Hindlimb muscle (tissue), 1 donor: ENCODE results near the gene TMEM43. TPM values are rescaled to one million over a fixed set of nuclear protein-coding genes. Genes with fewer than 3 reads are reported as not detected.
"Not testable (repeated sequence)": the region's sequence is repeated elsewhere in the genome, so short reads cannot be mapped to it uniquely, and the experiment has no call there.

Experiments used
- DNase-seq: peaks from one replicate; pipeline ENCODE4 v3.0.0-alpha.2; 2013
- polyA plus RNA-seq: library from polyadenylated mRNA; unstranded; fragments of 120-200 nt; gene quantifications from one replicate; pipeline ENCODE4 v1.2.1, GENCODE V29; 2013; ENCODE audit not compliant: insufficient read length

TMEM43 gene
- polyA plus RNA-seq, result 45.6 TPM

- peak; percentile 99 for DNase-seq
Observed at GRCh38 chr3:14124615-14125192, at the start of gene TMEM43, which contains the start of gene CHCHD4. TMEM43 (plus strand) TSS chr3:14125052; CDS start chr3:14125194, 142 bp downstream. CHCHD4 (minus strand) TSS chr3:14124870; CDS start chr3:14124676, 194 bp downstream.

- not testable (repeated sequence) for DNase-seq
Observed at GRCh38 chr3:14075233-14075632, 49.6 kb upstream of the TMEM43 start.

- DNase-seq, result no peak
Observed at GRCh38 chr3:14077310-14077709, 47.5 kb upstream of the TMEM43 start.

- DNase-seq, result no peak
Observed at GRCh38 chr3:14082108-14082657, 42.7 kb upstream of the TMEM43 start.

- DNase-seq, result not testable (repeated sequence)
Observed at GRCh38 chr3:14087461-14087860, 37.4 kb upstream of the TMEM43 start.

GRCh38 chr3:14091959-14092358 lies 32.9 kb upstream of the TMEM43 start:
- not testable (repeated sequence) for DNase-seq

GRCh38 chr3:14092464-14092863 lies 32.4 kb upstream of the TMEM43 start:
- no peak for DNase-seq

GRCh38 chr3:14093831-14094230 lies 31.0 kb upstream of the TMEM43 start:
- DNase-seq, result no peak

GRCh38 chr3:14096742-14097141 lies 28.1 kb upstream of the TMEM43 start:
- DNase-seq, result no peak

- no peak for DNase-seq
Observed at GRCh38 chr3:14097616-14098391, 27.0 kb upstream of the TMEM43 start.

- not testable (repeated sequence) for DNase-seq
Observed at GRCh38 chr3:14109821-14110220, 15.0 kb upstream of the TMEM43 start.

GRCh38 chr3:14110699-14111098 lies 14.2 kb upstream of the TMEM43 start:
- no peak for DNase-seq

- no peak for DNase-seq
Observed at GRCh38 chr3:14113965-14114635, 10.8 kb upstream of the TMEM43 start.

- no peak for DNase-seq
Observed at GRCh38 chr3:14117468-14118399, 7.1 kb upstream of the TMEM43 start.

GRCh38 chr3:14118400-14119381 lies 6.2 kb upstream of the TMEM43 start:
- no peak for DNase-seq

GRCh38 chr3:14119651-14120050 lies 5.2 kb upstream of the TMEM43 start:
- no peak for DNase-seq

GRCh38 chr3:14120111-14120920 lies 4.5 kb upstream of the TMEM43 start:
- DNase-seq, result no peak

GRCh38 chr3:14120921-14121448 lies 3.9 kb upstream of the TMEM43 start:
- DNase-seq, result not testable (repeated sequence)

- no peak for DNase-seq
Observed at GRCh38 chr3:14121859-14122258, 3.0 kb upstream of the TMEM43 start.

GRCh38 chr3:14122301-14122700 lies 2.6 kb upstream of the TMEM43 start:
- no peak for DNase-seq
